Mucosa of descending colon (tissue), 3 donors: ENCODE data around the gene PPP1R2C. TPM values are rescaled to one million over a fixed set of nuclear protein-coding genes. Genes with fewer than 3 reads are reported as not detected.

ENCODE experiments used
- ATAC-seq: fragments of 200-7000 bp; cut with Tn5 transposase; one replicate; pipeline ENCODE4 v1.9.1; 2020; ENCODE audit warnings: mild to moderate bottlenecking, moderate library complexity
- DNase-seq, 3 donors: peaks; one replicate each; pipeline ENCODE4 v3.0.0-alpha.2; 2020
- H3K36me3 ChIP-seq: fragments of 200-600 bp; one replicate; pipeline ENCODE4 v1.8.0; 2021; ENCODE audit warnings: low read depth, mild to moderate bottlenecking
- H3K4me1 ChIP-seq: fragments of 200-600 bp; one replicate; pipeline ENCODE4 v1.8.0; 2021; ENCODE audit warnings: low read depth, mild to moderate bottlenecking
- H3K4me3 ChIP-seq: fragments of 200-600 bp; one replicate; pipeline ENCODE4 v1.8.0; 2021; ENCODE audit warnings: mild to moderate bottlenecking
- H3K9me3 ChIP-seq: fragments of 200-600 bp; one replicate; pipeline ENCODE4 v1.8.0; 2021; ENCODE audit warnings: mild to moderate bottlenecking
- intact Hi-C, 2 donors: fragments of 100-400 bp; cut with DNase I in 1 of 2; cut with micrococcal nuclease in 1 of 2; formaldehyde crosslinking; loops; one replicate each; pipeline versions ENCODE4 v1.11.0 to v1.11.1; 2022; cut with DNase I, micrococcal nuclease
- total RNA-seq, 3 donors: library from RNA; stranded (reverse); fragmentation: NEBNext Ultra II Directional in 2 of 3; extraction: Animal tissue kit (Norgen Biotek cat#: 25700) in 2 of 3; gene quantifications; one replicate each; pipeline versions ENCODE4 v1.2.1 to v1.2.4, GENCODE V29; 2021 to 2023
- TF ChIP-seq, protein P1 (sequence below): fragments of 200-600 bp; IDR thresholded peaks from one replicate; pipeline ENCODE4 v1.8.0; 2022; ENCODE audit warnings: antibody characterized with exemption, mild to moderate bottlenecking
- donor health status: DM: no; HTN: no; CAD: no; lungs with moderate emphysema.
- donor health status: DM: no; HTN: no; CAD: no.
- donor health status: DM: no; HTN: yes; CAD: no.

Gene PPP1R2C
- total RNA-seq, 3 donors from 2014 or later: not detected

DNA sequence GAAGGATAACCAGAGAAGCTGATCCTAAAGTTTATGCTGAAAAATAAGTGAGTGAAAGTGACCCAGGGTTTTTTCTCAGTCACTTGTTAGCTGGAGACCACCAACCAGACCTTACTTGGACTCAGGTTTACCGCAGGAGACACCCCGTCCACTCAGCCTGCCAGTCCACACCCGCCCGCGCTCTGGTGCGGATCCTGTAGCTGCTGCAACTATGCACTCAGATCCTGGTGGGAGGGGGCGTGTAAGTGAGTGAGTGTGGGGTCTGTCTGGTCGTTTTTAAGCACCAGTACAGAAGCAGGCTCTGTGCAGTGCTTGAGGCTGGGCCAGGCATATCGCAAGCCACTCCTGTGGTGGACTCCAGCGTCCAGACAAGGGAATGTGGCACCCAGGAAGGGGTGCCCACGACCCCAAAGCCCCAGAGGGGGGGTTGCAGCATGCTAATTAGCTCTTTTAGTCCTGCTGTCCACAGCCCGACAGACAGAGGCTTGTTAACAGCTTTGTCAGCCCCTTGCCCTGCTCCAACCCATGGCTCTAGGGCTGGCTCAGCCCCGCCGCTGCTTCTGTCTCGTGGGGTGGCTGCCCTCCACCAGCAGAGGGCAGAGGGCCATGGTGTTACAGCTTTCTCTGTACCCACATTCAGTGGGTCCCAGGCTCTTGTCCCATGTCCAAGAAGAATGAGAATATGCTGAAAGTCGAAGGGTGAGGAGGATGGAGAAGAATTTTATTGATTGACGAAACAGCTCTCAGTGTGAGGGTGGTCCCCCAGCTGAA is 40.4 kb upstream of the PPP1R2C start:
- TF ChIP-seq, protein P1, sequence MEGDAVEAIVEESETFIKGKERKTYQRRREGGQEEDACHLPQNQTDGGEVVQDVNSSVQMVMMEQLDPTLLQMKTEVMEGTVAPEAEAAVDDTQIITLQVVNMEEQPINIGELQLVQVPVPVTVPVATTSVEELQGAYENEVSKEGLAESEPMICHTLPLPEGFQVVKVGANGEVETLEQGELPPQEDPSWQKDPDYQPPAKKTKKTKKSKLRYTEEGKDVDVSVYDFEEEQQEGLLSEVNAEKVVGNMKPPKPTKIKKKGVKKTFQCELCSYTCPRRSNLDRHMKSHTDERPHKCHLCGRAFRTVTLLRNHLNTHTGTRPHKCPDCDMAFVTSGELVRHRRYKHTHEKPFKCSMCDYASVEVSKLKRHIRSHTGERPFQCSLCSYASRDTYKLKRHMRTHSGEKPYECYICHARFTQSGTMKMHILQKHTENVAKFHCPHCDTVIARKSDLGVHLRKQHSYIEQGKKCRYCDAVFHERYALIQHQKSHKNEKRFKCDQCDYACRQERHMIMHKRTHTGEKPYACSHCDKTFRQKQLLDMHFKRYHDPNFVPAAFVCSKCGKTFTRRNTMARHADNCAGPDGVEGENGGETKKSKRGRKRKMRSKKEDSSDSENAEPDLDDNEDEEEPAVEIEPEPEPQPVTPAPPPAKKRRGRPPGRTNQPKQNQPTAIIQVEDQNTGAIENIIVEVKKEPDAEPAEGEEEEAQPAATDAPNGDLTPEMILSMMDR: no peak
- H3K36me3 ChIP-seq: no peaks in the 10 kb centered on the region
- H3K9me3 ChIP-seq: peaks cover 4% of the 10 kb centered on the region
- DNase-seq: no peak
- intact Hi-C loops: no loop called here
- no peak for ATAC-seq
- H3K4me3 ChIP-seq: no peak overlapping the region
- no peaks in the 10 kb centered on the region for H3K4me1 ChIP-seq

DNA sequence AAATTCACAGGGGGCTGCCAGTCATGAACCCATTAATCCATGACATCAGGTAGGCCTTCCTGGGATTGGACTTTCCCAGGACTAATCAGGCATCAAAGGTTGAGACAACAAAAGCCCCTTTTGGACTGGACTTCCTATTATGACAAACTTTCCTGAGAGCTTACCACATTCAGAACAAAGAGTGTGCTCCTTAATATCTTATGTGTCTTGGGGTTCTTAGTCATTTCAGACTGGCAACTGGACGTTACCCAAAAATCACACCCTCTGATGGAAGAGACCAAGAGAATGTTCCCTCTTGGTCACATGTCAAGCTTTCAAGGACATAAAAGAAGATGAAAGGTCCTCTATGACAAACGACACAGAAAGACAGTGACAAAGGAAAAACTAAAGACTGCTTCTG is 31.6 kb upstream of the PPP1R2C start:
- intact Hi-C loops: no loop called here

DNA sequence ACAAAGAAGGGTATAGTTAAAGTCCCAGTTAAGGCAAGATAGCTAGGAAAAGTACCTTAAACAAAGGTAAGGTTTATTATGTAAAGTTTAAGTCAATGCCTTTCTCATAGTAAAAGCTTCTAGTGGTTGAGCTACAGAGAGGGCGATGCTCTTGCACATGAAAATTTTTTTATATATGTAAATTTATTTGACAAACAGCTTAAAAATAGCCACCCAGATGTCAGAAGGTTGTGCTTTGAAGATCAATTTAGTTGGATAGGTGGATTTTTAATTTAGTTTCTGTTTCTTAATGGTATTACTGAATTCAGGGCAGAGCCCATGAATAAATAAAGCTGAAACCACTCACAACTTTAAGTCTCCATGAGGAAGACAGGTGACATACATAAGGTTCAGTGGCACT is 29.4 kb upstream of the PPP1R2C start:
- no peaks in the 10 kb centered on the region for H3K36me3 ChIP-seq
- TF ChIP-seq, protein P1: no peak
- ATAC-seq: no peak

More for the DNA sequence above, 31.6 kb upstream of the PPP1R2C start:
- TF ChIP-seq, protein P1: no peak
- no peak for ATAC-seq
- no peaks in the 10 kb centered on the region for H3K36me3 ChIP-seq
- no peaks in the 10 kb centered on the region for H3K9me3 ChIP-seq
- no peak overlapping the region for H3K4me3 ChIP-seq
- no peaks in the 10 kb centered on the region for H3K4me1 ChIP-seq
- DNase-seq: no peak

DNA sequence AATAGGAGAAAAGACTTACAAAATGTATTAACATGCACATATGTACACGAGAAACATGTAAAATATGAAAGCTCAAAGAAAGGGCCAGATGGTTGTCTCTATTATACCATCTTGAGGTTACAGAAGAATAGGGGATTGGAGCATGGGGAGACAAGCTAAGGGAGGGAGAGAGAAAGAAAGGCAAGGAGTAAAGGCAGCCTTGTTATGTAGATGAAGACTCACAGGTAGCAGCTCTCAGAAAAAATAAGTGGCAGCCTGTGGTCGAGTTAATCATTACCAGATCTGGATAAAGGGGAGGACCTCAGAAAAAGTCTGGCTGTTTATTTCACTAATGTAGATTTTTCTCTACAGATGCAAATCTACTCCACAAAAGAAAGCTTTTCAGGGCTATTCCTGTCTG is 26.6 kb upstream of the PPP1R2C start:
- no peaks in the 10 kb centered on the region for H3K36me3 ChIP-seq
- intact Hi-C loops: no loop called here
- DNase-seq: no peak
- TF ChIP-seq, protein P1: no peak
- no peak overlapping the region for H3K4me3 ChIP-seq
- H3K9me3 ChIP-seq: no peaks in the 10 kb centered on the region
- no peaks in the 10 kb centered on the region for H3K4me1 ChIP-seq
- ATAC-seq: no peak

More for the DNA sequence above, 29.4 kb upstream of the PPP1R2C start:
- Histone ChIP-seq H3K4me1 (no peaks in the 10 kb centered on the region), H3K9me3 (no peaks in the 10 kb centered on the region), H3K4me3 (no peak overlapping the region)
- DNase-seq: no peak
- intact Hi-C loops: no loop called here

DNA sequence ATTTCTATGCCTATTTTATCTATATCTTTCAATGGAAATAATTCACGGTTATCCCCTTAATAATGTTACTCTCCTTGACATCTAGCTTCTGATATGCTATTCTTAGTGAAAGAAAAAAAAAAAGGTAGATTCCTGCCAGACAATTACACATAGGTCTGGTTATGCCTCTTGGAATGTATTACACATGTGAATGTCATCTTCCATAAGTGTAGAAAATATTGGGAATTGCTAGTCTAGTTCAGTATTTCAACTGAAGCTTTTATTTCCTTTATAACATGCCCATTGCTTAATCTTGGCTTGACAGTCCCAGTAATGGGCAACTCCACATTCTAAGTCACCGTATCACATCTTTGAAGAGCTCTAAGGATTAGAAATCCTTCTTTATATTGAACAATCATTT is 25.4 kb upstream of the PPP1R2C start:
- Histone ChIP-seq H3K4me3 (no peak overlapping the region), H3K9me3 (no peaks in the 10 kb centered on the region), H3K36me3 (no peaks in the 10 kb centered on the region), H3K4me1 (no peaks in the 10 kb centered on the region)
- intact Hi-C loops: no loop called here
- TF ChIP-seq, protein P1: no peak
- ATAC-seq (no peak), DNase-seq (no peak)
